ENCODE data around the gene TXN.
"Not testable (repeated sequence)": the region's sequence is repeated elsewhere in the genome, so short reads cannot be mapped to it uniquely, and the experiment has no call there.

The TXN gene

DNA sequence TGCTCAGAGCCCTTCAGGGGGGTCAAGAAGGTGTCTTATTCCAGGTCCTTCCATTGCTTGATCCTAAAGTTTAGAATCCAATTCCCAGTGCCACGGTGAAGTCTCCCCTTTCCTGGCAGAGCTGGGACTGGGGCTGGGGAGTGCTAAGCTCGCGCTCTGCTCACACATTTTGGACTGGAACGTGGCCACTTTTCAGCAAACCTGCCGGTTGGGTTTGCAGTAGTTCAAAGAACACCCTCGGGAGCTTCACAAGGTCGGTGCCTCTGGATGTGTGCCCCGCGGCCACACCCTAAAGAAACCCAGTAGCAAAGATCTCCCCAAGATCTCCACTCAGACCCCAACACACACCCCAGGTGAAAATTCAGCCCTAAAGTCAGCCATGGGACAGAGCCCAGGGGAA is 48.3 kb downstream of the TXN start, which contains the start of gene C9orf152:
Gene C9orf152 (minus strand): TSS at position 129 of the 400 bp plus-strand sequence. CDS start 580 bp downstream, outside the sequence.
- DNase-seq (ENCODE audit: low read depth), result no peak

- no peak for DNase-seq (ENCODE audit: low read depth)
Measured at GRCh38 chr9:110207071-110207641, 49.2 kb downstream of the TXN start.

GRCh38 chr9:110206389-110206788 is 49.9 kb downstream of the TXN start:
- DNase-seq (ENCODE audit: low read depth), result no peak

GRCh38 chr9:110205612-110206011 is 50.7 kb downstream of the TXN start:
- DNase-seq (ENCODE audit: low read depth), result not testable (repeated sequence)

DNA sequence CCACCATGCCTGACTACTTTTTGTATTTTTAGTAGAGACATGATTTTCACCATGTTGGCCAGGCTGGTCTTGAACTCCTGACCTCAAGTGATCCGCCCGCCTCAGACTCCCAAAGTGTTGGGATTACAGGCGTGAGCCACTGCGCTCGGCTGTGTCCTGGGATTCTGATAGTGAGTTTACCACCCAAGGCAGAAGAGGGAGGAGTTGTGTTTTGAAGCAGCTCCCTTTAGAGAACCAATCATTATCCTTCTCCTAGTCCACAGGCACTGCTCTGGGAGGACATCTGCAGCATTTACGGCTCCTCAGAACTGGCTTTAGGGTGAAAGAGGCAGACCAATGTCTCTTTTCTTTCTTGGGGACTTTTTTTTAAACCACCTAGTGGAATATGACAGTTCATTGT is 54.1 kb downstream of the TXN start:
- DNase-seq (ENCODE audit: low read depth), result no peak

DNA sequence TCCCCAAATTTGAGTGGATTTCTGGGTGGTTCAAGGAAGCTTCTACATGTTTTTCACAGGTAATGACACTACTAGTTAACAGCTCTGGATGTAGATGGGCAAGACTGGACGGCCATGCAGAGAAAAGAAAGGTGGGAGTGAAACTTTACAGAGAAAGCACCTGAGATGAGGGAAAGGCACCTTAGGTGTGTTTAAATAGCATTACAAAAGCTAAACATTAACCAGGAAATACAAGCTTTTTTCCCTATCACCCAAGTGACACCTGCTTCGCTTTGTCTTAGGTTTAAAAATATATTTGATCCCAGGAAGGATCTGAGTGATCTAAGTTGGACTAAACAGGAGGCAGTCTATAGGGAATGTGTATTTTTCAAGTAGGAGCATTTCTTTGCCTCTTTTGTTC is 56.7 kb downstream of the TXN start:
- DNase-seq (ENCODE audit: low read depth), result no peak

DNA sequence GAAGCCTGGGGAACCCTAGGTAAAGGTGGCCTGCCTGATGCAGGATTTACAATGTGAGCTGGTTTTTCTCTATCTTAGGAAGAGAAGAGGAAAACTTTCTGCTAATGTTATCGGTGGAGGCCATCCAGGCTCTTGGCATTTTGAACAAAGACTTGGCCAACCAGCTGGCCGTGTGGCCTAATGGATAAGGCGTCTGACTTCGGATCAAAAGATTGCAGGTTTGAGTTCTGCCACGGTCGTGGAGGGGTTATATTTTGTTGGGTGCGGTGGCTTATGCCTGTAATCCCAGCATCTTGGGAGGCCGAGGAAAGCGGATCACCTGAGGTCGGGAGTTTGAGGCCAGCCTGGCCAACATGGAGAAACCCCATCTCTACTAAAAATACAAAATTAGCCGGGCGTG is 58.0 kb downstream of the TXN start:
- no peak for DNase-seq (ENCODE audit: low read depth)

GRCh38 chr9:110197330-110198187 is 58.7 kb downstream of the TXN start:
- no peak for DNase-seq (ENCODE audit: low read depth)

GRCh38 chr9:110196084-110196499 is 60.2 kb downstream of the TXN start:
- not testable (repeated sequence) for DNase-seq (ENCODE audit: low read depth)
